SKM-1 treated with dmso at 0.1 percent for 144 hours (cell line): ENCODE results near the gene SYF2.
A peak's percentile ranks its signal among the peaks of the same experiment; 100 is the strongest.

Experiments
- DNase-seq: peaks from one replicate; lab custom pipeline; 2025; ENCODE audit not compliant: unreplicated experiment; lab: John Stamatoyannopoulos, UW

SYF2 gene

DNA sequence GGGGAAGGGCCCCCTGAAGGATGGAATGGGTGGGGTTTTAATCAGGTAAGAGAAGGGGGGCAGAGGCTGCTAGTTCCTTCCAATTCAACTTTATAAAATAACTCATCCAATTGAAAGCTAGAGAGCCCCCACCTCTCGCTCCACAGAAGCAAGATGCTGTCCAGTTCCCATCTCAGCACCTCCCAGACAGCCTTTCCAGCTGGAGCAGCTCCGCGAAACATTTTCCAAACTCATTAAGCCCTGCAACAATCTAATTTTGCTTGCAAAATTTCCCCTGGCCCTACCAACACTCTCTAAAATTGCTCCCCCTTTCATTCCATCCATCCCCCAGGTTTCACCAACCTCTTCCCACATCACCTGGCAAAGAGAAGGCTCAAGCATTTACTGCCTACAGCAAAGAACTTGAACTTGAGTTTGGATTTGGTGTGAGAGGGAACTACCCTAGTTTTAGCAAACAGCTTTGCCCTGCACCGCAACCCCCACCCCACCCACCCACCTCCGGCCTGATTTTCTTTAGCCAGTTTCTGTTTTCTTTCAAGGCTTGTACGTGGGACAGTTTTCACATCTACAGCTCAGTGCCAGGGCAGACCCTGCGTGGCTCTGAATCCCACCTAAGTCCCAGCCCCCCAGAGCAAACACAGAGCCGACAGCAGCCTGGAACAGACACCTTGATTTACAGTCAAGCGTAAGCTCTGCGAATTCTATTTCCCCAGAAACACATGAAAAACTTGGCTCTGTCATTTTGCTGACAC lies 46.7 kb downstream of the SYF2 start:
- DNase-seq: no peak

DNA sequence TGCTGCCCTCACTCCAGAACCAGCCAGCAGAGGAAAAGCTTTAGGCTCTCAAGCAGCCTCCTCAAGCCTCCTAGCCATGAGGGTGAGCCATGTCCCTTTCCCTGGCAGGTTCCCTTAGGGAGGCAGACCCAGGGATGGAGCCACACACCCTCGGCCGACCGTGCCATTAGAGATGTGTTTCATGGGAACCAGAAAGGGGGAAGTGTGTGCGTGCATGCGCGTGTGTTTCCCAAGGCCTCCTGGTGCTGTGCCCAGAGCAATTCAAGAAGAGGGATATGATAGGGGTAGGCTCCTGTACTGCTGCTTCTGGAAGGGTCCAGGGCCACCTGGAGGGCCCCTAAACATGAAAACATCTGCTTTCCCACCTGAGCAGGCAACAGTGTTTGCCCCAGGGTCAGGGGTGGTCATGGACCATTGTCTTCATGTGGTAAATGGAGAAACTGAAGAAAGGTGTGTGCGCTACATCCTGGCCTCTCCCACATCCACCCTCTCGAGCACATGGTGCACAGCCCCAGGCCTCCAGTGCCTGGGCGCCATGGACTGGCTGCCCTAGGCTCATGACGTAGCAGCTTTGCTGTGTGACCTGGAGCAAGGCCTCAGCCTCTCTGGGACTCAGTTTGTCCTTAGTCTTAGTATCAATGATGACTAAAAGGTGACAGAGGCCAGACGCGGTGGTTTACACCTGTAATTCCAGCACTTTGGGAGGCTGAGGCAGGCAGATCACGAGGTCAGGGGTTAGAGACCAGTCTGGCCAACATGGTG lies 48.1 kb downstream of the SYF2 start:
- DNase-seq: peak; percentile 1

DNA sequence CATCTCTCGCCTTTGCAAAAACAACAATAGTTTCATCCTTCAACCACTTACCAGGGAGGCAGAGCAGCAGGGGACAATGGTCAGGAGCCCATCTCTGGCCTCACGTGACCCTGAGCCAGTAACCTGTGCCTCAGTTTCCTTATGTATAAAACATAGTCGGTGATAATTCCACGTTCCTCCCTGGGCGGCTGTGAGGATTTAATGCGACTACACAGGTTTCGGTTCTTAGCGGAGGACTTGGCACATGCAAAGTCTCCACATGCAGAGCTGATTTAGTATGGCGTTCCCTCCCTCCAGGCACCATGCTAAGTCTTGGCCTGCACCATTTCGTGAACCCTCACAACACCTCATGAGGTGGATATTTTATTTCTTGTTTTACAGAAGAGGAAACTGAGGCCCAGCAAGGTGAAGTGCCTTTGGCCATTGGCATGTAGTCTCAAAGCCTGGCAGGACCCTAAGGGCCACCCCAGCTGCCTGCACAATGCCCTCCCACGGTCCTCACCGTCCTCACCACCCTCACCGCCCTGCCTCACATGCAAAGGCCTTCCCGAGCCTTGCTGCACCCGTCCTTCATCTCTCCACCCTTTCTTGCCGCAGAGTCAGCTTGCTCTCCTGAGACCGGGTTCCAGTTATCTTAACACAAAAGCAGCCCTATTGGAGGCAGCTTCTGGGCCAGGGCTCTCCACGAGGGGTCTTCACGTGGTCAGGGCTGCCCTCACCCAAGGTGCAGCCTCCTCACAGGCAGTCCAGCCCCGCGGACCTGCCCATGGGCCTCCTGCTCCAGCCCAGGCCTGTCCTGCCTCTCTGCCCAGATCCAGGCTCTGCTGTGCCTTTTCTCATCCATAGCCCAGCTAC lies 48.9 kb downstream of the SYF2 start:
- DNase-seq: no peak

DNA sequence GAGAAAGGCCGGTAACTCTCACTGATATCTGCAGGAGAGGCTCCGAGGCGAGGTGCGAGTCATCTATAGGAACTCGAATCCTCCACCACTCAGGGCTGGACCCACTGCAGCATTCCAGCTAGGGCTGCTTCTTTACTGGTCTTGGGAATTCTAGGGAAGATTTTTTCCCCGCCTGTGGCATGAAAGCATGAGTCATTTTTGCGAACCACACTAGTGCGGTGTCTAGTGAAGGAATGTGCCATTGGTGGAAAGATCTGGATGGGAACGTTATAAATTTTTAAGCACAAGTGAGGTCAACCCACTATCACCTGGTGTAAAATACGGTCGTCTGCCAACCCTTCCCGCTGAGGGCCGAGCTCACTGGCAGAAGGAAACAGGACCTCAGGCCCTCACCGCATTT lies 49.7 kb downstream of the SYF2 start:
- DNase-seq: no peak

DNA sequence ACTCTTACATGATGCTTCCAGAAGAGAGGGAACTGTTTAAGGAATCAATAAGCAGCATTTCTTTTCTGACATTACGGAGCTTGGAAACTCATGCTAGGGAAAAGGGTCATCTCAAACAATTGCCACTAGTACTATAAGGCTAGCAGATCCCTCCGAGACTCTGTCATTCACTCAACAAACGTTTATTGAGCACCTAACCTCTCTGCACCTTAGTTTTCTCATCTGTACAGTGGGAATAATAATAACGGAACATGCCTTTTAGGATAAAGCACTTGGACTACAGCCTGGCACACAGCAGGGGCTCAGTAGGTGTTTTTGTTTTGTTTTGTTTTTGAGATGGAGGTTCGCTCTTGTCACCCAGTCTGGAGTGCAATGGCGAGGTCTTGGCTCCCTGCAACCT lies 51.3 kb downstream of the SYF2 start:
- no peak for DNase-seq

DNA sequence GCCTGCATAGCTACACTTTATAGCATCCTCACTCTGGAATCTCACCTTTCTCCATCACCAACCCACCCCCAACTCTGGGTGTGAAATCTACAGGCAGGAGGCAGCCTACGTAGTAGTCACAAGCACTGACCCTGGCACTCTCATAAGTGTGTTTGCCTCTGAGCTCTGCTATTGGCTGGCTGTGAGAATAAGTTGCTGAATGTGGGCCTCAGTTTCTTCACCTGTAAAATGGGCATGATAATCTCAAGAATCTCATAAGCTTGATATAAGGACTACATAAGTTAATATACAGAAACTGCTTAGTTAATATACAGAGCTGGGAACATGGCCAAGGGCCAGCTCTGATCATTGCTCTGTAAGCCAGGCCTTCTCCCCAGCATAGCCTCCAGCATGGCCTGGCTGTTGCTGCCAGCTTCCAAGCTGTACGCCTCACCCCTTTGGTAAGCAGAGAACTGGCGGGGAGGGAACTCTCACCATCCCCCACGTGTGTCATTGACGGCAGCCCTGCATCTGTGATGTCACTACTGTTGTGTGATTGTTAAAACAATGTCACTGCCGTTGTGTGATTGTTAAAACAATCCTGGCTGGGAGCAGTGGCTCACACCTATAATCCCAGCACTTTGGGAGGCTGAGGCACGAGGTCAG lies 53.3 kb downstream of the SYF2 start:
- no peak for DNase-seq

DNA sequence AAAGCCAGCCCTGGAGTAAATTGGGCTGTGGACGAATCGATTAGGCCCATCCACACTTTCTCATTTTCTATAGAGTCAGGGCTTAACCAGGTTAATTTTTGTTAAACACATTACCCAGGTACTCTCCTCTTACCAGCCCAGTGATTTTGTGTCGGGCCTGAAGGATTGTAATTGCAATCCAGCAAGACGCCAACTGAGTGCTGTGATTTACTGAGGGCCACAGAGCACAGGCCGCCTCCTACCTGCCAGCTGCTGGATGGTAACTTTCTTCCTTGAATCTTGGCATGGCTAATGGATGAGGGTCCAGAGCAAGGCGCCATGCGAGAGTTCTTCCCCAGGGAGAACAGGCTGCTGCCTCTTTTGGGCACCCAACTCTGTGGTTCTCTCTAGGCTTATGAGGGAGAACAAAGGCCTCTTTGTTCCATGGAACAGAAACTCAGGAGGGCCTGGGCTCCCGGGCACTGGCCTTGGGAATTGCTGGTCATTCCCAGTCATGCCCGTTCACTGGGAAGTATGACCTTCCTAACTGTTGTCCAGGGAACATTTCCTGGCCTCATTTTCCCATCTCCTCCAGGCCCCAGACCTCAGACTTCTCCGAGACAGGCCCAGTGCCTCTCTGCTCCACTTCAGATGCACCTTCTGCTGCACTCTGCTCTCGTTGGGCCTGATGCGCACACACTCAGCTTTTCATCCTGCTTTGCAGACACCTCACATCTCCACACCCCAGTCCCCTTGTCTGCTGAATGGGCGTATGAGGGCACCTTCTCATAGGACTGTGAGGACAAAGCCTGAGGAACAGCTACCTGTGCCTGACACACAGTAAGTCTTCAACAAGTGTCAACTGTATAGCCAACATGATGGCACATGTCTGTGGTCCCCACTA lies 57.3 kb downstream of the SYF2 start:
- no peak for DNase-seq

DNA sequence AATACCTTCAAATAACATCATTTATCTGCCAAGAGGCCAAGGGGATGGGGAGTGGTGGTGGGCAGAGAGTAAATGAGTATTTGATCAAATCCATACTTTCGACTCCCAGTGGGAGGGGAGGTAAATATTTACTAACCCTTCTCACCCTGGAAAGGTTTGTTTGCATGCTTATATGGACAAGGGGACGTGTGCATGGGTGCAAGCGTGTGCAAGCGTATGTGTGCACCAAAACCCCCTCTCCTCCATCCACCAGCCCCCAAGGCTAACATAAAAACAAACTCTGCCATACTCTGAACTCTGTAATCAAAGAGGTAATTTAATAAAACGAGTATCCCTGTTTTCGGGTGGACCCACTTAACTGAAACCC lies 58.0 kb downstream of the SYF2 start:
- DNase-seq: no peak

DNA sequence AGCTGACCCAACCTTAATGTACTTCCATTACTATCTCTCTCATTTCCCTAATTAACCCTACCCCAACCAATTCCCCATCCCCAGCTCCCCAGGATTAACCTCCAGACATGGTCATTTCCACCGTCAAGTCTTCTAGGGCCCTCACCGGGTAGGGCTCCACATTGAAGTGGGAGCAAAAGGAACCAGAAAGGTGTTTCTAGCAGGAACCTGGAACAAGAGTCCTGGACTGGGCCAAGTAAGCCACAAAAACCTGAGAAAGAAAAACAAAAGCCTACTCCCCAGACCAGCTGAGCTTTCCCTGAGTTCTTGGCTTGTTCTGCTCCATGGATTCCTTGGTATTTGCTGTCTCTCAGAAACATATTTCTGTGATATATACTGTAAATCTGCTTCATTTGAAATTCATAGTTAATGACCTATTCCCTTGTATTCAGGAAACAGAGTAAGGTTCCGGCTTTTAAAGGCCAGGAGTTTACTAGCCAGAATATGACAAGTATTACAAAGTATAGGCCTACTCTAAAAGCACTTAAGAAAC lies 58.4 kb downstream of the SYF2 start:
- DNase-seq: no peak
